Urinary bladder (tissue), 4 donors: Measurements from ENCODE around the gene JAGN1. TPM values are rescaled to one million over a fixed set of nuclear protein-coding genes. Genes with fewer than 3 reads are reported as not detected.
"Not testable (repeated sequence)": the region's sequence is repeated elsewhere in the genome, so short reads cannot be mapped to it uniquely, and the experiment has no call there.

ENCODE experiments used
- DNase-seq: peaks from one replicate; pipeline ENCODE4 v3.0.0-alpha.2; 2015; ENCODE audit errors: extremely low spot score
- H3K27ac ChIP-seq: one replicate; pipeline ENCODE4 v1.5.1; 2013; ENCODE audit warnings: low read depth, mild to moderate bottlenecking, moderate library complexity
- H3K36me3 ChIP-seq: one replicate; pipeline ENCODE4 v1.6.1; 2013; ENCODE audit warnings: mild to moderate bottlenecking, moderate library complexity; ENCODE audit not compliant: insufficient read depth
- H3K4me1 ChIP-seq: one replicate; pipeline ENCODE4 v1.6.1; 2013; ENCODE audit warnings: mild to moderate bottlenecking, moderate library complexity; ENCODE audit not compliant: insufficient read depth
- H3K4me3 ChIP-seq: one replicate; pipeline ENCODE4 v1.5.1; 2013; ENCODE audit warnings: low read depth, low read length
- WGBS: extraction: QIAGEN DNeasy Blood & Tissue Kit; methylation state at CpG from one replicate; pipeline ENCODE4 v1.1.7; 2013; 5-methylcytosine and 5-hydroxymethylcytosine counted together
- polyA plus RNA-seq: library from polyadenylated mRNA; stranded (reverse); fragments of 200-250 nt; gene quantifications from one replicate; pipeline ENCODE4 v1.2.3, GENCODE V29; 2013
- total RNA-seq: library from RNA; depleted of rRNA; stranded (reverse); fragments of >200 nt; gene quantifications from one replicate; pipeline ENCODE4 v1.2.3, GENCODE V29; 2014
- donor health status: healthy with polysubstance abuse.
- donor health status: healthy.

The JAGN1 gene
- total RNA-seq (12.2 TPM), polyA plus RNA-seq (44.3 TPM)

GRCh38 chr3:9890249-9891071, at the start of gene JAGN1:
JAGN1 (plus strand) TSS chr3:9890610; CDS start chr3:9890723, 113 bp downstream.
- peak; percentile 82 for DNase-seq
- H3K36me3 ChIP-seq: no peaks in the 10 kb centered on the region
- WGBS: under 1% methylated on average over 62 of the region's 62 CpGs
- peak within 1 kb of the TSS; percentile 99 for H3K27ac ChIP-seq
- peak within 1 kb of the TSS; percentile 71 for H3K4me3 ChIP-seq
- no peaks in the 10 kb centered on the region for H3K4me1 ChIP-seq

- no peak for DNase-seq
- 82% methylated on average over 8 of the region's 8 CpGs for WGBS
- no peak overlapping the region for H3K27ac ChIP-seq
- no peak overlapping the region for H3K4me3 ChIP-seq
- peaks cover 2% of the 10 kb centered on the region for H3K36me3 ChIP-seq
- H3K4me1 ChIP-seq: no peaks in the 10 kb centered on the region
These were observed 49.4 kb upstream of the JAGN1 start for GRCh38 chr3:9841015-9841414.

- Histone ChIP-seq H3K4me1 (no peaks in the 10 kb centered on the region), H3K27ac (peak within 1 kb of the TSS; percentile 55), H3K36me3 (peaks cover 2% of the 10 kb centered on the region), H3K4me3 (peak within 1 kb of the TSS; percentile 69)
- peak; percentile 91 for DNase-seq
- under 1% methylated on average over 42 of the region's 42 CpGs for whole genome bisulfite sequencing
These were observed 46.5 kb upstream of the JAGN1 start, which contains the start of gene RPUSD3 for GRCh38 chr3:9843715-9844438. RPUSD3 (minus strand) TSS chr3:9844008; CDS start chr3:9843990, 18 bp downstream.

DNA sequence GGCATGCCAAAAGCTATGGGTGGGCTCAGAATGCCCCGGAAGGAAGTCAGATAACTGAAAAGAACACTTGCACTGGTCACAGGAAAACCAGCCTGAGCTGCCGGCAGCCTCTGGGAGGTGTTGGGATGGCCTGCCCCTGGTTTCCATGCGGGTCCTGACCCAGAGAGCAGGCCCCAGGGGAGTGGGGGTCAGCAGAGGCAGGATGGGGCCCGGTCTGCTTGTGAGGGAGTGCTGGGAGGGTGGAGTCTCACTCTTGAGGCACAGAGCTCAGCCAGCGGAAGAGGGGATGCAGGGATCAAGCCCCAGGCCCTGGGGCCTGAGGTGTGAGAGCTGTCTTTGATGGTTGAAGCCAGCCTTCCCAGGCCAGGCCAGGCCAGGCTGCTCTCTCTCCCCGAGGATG, 44.2 kb upstream of the JAGN1 start:
- H3K36me3 ChIP-seq: no peaks in the 10 kb centered on the region
- no peaks in the 10 kb centered on the region for H3K4me1 ChIP-seq
- no peak overlapping the region for H3K4me3 ChIP-seq
- 70% methylated on average over 6 of the region's 6 CpGs for WGBS
- no peak for DNase-seq
- H3K27ac ChIP-seq: no peak overlapping the region

GRCh38 chr3:9846931-9847488, 43.4 kb upstream of the JAGN1 start:
- Histone ChIP-seq H3K27ac (no peak overlapping the region), H3K36me3 (no peaks in the 10 kb centered on the region), H3K4me1 (no peaks in the 10 kb centered on the region), H3K4me3 (no peak overlapping the region)
- 93% methylated on average over 6 of the region's 6 CpGs for WGBS
- DNase-seq: no peak

GRCh38 chr3:9847870-9848269, 42.5 kb upstream of the JAGN1 start:
- H3K4me3 ChIP-seq, H3K4me1 ChIP-seq, H3K27ac ChIP-seq, DNase-seq, H3K36me3 ChIP-seq: not testable (repeated sequence)
- WGBS: 57% methylated on average over 9 of the region's 9 CpGs

DNA sequence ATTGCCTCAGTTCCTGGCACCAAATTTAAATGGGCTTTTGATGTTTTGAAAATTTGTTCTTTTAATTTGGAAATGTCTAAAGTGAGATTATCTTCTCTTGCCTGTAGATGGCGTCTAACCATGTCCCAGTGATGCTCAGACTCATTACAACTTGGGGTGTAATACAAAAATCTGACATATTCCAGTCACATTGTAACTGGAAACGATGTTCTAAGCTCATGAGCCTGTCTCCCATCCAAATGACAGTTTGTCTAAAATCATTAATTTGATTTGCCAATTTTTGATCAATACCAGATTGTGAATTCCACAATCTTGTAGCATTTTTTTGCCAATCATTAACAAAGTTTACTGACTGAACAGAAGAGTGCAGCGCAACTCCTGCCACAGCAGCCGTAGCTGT, 41.5 kb upstream of the JAGN1 start:
- DNase-seq, H3K27ac ChIP-seq, H3K36me3 ChIP-seq, H3K4me1 ChIP-seq, H3K4me3 ChIP-seq: not testable (repeated sequence)
- 41% methylated on average over 4 of the region's 4 CpGs for WGBS

GRCh38 chr3:9851383-9851782, 39.0 kb upstream of the JAGN1 start:
- WGBS: 78% methylated on average over 6 of the region's 6 CpGs

DNA sequence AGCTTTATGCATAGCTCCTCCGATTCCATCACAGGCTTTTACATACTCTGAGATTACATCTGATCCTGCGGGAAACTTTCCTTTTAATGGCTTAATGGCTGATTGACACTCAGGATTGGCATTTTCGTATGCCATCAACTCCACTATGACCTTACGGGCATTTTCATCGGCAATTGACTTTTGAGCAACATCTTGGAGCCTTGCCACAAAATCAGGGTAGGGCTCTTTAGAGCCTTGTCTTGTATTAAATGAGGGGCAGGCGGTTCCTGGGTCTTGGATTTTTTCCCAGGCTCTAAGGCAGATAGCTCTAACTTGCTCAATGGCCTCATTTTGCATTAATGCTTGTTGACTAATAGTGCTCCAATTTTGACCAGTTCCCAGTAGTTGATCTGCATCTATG, 38.5 kb upstream of the JAGN1 start:
- not testable (repeated sequence) for DNase-seq, H3K27ac ChIP-seq, H3K4me3 ChIP-seq, H3K36me3 ChIP-seq, H3K4me1 ChIP-seq
- WGBS: 64% methylated on average over 6 of the region's 6 CpGs

More at GRCh38 chr3:9851383-9851782, 39.0 kb upstream of the JAGN1 start:
- not testable (repeated sequence) for H3K27ac ChIP-seq, H3K4me1 ChIP-seq, DNase-seq, H3K4me3 ChIP-seq, H3K36me3 ChIP-seq

GRCh38 chr3:9852528-9852927, 37.9 kb upstream of the JAGN1 start:
- WGBS: 92% methylated on average over 6 of the region's 6 CpGs
- DNase-seq: no peak

DNA sequence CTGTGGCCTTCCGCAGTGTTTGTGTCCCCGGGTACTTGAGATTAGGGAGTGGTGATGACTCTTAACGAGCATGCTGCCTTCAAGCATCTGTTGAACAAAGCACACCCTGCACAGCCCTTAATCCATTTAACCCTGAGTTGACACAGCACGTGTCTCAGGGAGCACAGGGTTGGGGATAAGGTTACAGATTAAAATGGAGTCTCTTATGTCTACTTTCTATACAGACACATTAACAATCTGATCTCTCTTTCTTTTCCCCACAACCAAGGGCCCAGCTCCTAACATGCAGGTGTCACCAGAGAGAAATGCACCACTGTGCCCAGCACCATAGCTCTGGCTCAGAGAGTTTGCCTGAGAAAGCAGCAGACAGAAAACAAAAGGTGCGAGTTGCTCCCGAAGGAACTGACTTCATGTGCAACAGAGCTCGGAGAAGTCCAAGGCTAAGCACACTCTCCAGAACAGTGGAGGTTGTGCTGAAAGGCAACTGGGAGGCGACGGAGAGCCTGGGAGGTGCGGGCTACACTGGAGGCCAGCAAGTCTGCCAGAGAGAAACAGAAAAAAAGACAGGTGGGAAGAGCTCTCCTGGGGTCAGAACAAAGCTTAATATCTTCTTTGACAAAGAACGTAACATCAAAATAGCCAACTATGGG, 36.0 kb upstream of the JAGN1 start:
- DNase-seq, H3K4me1 ChIP-seq, H3K27ac ChIP-seq, H3K36me3 ChIP-seq, H3K4me3 ChIP-seq: not testable (repeated sequence)
- 69% methylated on average over 11 of the region's 11 CpGs for WGBS

More at GRCh38 chr3:9852528-9852927, 37.9 kb upstream of the JAGN1 start:
- H3K36me3 ChIP-seq: no peaks in the 10 kb centered on the region
- no peak overlapping the region for H3K4me3 ChIP-seq
- H3K4me1 ChIP-seq: no peaks in the 10 kb centered on the region
- H3K27ac ChIP-seq: no peak overlapping the region

GRCh38 chr3:9855594-9855993, 34.8 kb upstream of the JAGN1 start:
- Histone ChIP-seq H3K4me1 (no peaks in the 10 kb centered on the region), H3K36me3 (no peaks in the 10 kb centered on the region), H3K4me3 (no peak overlapping the region), H3K27ac (no peak overlapping the region)
- DNase-seq: no peak
- 98% methylated on average over 3 of the region's 3 CpGs for WGBS

GRCh38 chr3:9859530-9860025, 30.8 kb upstream of the JAGN1 start:
- 88% methylated on average over 12 of the region's 12 CpGs for WGBS
- no peak for DNase-seq
- H3K4me3 ChIP-seq: no peak overlapping the region

More at GRCh38 chr3:9859530-9860025, 30.8 kb upstream of the JAGN1 start:
- Histone ChIP-seq H3K27ac (no peak overlapping the region), H3K4me1 (no peaks in the 10 kb centered on the region), H3K36me3 (no peaks in the 10 kb centered on the region)
